Activated naive CD4-positive, alpha-beta T cell treated with Interleukin-2 at 50 U/mL for 16 hours (primary cell): ENCODE results near the gene HTT-AS.
"Not testable (repeated sequence)": the region's sequence is repeated elsewhere in the genome, so short reads cannot be mapped to it uniquely, and the experiment has no call there.

ENCODE experiments used
- DNase-seq: peaks from one replicate; pipeline ENCODE4 v3.0.0-alpha.2; 2020

Gene HTT-AS

GRCh38 chr4:3085948-3086670 lies 11.8 kb upstream of the HTT-AS start:
- DNase-seq, result no peak

DNA sequence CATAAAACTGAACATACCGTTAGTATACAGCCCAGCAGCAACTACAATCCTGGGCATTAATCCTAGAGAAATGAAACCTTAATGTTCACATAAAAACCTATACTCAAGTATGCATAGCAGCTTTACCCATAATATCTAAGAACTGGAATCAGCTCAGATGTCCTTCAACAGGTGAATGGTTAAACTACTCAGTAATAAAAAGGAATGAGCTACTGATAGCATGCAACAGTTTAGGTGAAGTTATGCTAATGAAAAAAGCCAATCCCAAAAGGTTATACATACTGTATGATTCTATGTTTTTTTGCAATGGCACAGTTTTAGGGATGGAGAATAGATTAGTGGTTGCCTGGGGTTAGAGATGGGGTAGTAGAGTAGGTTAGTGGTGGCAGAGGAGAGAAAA lies 9.4 kb upstream of the HTT-AS start:
- no peak for DNase-seq

- no peak for DNase-seq
These were observed 8.7 kb upstream of the HTT-AS start for GRCh38 chr4:3082925-3083515.

DNA sequence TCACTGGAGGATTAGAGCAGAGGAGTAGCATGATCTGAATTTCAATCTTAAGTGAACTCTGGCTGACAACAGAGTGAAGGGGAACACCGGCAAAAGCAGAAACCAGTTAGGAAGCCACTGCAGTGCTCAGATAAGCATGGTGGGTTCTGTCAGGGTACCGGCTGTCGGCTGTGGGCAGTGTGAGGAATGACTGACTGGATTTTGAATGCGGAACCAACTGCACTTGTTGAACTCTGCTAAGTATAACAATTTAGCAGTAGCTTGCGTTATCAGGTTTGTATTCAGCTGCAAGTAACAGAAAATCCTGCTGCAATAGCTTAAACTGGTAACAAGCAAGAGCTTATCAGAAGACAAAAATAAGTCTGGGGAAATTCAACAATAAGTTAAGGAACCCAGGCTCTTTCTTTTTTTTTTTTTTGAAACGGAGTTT lies 5.4 kb upstream of the HTT-AS start:
- DNase-seq, result no peak

GRCh38 chr4:3077796-3078195 lies 3.5 kb upstream of the HTT-AS start:
- no peak for DNase-seq

DNA sequence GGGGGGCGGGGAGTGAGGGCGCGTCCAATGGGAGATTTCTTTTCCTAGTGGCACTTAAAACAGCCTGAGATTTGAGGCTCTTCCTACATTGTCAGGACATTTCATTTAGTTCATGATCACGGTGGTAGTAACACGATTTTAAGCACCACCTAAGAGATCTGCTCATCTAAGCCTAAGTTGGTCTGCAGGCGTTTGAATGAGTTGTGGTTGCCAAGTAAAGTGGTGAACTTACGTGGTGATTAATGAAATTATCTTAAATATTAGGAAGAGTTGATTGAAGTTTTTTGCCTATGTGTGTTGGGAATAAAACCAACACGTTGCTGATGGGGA lies 1.3 kb upstream of the HTT-AS start:
- DNase-seq, result no peak

DNA sequence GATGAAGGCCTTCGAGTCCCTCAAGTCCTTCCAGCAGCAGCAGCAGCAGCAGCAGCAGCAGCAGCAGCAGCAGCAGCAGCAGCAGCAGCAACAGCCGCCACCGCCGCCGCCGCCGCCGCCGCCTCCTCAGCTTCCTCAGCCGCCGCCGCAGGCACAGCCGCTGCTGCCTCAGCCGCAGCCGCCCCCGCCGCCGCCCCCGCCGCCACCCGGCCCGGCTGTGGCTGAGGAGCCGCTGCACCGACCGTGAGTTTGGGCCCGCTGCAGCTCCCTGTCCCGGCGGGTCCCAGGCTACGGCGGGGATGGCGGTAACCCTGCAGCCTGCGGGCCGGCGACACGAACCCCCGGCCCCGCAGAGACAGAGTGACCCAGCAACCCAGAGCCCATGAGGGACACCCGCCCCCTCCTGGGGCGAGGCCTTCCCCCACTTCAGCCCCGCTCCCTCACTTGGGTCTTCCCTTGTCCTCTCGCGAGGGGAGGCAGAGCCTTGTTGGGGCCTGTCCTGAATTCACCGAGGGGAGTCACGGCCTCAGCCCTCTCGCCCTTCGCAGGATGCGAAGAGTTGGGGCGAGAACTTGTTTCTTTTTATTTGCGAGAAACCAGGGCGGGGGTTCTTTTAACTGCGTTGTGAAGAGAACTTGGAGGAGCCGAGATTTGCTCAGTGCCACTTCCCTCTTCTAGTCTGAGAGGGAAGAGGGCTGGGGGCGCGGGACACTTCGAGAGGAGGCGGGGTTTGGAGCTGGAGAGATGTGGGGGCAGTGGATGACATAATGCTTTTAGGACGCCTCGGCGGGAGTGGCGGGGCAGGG lies 711 bp upstream of the HTT-AS start:
- DNase-seq, result peak; percentile 51

DNA sequence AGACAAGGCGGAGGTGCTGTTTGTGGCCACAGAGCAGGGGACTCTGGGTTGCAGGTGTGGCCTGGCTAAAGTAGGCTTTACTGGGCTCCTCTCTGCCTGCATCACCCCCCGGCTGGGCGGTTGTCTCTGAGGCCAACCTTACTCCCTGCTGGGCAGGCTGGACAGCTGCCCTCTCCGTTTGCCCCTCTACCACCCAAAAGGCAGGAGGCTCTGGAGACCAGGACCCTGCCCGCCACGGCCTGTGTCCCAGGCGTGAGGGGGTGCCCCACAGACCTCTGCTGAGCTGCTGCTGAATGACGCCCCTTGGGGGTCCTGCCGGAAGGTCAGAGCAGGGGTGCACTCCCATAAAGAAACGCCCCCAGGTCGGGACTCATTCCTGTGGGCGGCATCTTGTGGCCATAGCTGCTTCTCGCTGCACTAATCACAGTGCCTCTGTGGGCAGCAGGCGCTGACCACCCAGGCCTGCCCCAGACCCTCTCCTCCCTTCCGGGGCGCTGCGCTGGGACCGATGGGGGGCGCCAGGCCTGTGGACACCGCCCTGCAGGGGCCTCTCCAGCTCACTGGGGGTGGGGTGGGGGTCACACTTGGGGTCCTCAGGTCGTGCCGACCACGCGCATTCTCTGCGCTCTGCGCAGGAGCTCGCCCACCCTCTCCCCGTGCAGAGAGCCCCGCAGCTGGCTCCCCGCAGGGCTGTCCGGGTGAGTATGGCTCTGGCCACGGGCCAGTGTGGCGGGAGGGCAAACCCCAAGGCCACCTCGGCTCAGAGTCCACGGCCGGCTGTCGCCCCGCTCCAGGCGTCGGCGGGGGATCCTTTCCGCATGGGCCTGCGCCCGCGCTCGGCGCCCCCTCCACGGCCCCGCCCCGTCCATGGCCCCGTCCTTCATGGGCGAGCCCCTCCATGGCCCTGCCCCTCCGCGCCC lies 920 bp downstream of the HTT-AS start:
- no peak for DNase-seq

GRCh38 chr4:3071811-3072210 lies 2.5 kb downstream of the HTT-AS start:
- no peak for DNase-seq

DNA sequence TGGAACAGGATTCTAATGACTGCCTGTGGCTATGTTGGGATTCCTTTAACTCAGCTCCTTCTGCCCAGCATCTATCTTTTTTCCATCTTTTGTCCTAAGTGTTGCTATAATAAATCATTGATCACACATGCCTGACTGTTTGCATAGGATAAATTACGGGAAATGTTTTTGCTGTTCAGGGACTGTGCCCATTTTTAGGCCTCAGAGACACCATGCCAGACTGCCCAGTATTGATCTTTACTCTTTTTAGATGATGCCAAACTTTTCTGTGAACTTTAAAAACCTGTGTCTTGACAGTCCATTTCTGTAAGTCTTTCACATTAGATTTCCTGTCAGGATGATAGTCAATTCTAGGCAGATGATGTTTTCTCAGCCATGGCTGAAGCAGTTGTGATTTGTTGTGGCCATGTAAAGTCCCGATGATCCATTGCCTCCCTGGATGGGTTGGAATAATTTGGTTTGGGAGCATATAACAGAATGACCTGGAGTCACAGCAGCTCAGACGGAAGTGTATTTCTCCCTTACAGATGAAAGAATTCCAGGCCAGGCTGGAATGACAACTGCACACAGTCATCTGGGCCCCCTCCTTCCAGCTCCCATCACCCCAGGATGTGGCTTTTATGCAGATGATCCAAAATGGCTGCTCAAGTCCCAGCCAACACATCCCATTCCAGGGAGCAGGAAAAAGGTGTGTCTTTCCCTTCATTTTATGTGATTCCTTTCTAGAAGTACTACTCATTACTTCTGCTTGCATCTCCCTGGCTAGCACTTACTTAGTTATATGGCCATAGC lies 3.4 kb downstream of the HTT-AS start:
- no peak for DNase-seq

DNA sequence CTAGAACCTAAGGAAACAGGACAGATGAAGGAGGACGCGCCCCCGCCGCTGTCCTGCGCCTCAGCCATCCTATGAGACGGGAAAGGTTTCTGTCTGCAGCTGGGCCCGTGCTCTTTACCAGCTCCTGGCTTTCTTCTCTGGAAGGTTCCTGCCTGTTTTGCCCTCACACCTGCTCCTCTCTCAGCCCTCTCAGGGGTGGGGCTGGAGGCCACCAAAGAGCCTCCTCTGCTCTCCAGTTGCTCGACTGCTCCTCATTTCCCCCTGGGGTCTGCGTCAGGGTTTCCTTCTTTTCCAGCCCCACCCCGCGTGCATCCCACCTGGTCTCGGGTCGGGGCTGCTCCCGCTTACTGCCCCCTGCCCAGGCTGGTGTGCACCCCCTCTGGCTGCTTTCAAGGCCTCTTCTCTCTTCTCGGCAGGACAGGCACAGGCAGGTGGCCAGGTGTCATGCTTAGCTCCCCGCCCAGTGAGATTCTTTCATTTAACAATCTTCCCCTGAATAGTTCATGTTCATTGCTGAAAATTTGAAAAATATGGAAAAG lies 4.6 kb downstream of the HTT-AS start:
- no peak for DNase-seq

DNA sequence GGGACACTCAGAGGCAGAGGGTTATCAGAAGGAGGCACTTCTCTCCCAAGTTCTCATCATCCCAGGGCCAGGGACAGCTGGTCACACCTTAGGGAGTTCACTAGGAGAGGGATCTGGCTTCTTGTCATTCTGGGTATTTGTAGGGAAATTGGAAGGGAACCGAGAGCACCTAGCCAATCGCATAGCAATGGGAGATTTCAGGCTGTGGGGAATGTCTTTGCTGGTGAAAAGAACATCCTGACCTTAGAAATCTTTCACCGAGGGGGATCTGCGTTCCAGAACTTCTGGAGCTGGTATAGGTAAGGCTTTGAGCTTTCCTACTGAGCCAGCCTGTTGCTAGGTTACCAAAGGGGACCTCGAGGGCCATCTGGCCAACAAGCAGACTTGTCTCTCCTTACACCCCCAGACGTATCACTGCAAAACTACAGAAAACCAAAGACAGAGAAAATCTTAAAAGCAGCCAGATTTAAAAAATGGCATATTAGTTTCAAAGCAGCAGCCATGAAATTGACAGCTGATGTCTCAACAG lies 6.8 kb downstream of the HTT-AS start:
- DNase-seq, result no peak

DNA sequence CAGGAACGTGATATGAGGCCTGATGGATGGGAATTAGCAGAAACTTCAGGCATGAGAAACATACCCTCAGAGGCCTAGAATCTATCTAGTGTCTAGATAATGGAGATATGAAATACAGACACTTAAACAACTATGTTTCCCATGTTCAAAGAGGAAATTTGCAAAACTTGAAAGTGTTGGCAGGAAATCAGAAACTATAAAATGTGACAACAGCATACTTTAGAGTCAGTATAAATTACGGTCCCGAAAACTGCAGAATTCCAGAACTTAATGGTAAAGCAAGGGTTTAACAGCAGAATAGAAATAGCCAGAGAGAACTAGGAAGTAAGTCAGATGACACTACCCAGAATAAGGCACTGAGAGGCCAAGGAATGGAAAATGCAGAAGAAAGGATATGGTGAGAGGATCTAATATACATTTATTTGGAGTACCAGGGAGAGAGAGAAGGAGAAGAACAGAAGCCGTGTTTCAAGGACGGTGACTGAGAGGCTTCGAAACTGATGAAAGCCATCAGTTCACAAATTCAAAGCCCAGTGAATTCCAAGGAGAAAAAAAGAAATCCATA lies 7.4 kb downstream of the HTT-AS start:
- no peak for DNase-seq

DNA sequence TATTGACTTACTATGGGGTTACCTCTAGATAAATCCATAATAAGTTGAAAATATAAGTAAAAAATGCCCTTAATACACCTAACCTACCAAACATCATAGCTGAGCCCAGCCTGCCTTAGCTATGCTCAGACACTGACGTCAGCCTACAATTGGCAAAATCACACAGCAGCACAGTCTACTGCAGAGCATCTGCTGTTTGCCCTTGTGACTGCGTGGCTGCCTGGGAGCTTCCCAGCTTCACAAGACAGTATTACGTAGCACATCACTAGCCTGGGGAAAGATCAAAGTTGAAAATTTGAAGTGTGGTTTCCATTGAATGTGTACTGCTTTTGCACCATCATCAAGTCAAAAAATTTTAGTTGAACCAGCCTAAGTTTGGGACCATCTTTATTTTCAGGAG lies 8.8 kb downstream of the HTT-AS start:
- DNase-seq, result no peak

DNA sequence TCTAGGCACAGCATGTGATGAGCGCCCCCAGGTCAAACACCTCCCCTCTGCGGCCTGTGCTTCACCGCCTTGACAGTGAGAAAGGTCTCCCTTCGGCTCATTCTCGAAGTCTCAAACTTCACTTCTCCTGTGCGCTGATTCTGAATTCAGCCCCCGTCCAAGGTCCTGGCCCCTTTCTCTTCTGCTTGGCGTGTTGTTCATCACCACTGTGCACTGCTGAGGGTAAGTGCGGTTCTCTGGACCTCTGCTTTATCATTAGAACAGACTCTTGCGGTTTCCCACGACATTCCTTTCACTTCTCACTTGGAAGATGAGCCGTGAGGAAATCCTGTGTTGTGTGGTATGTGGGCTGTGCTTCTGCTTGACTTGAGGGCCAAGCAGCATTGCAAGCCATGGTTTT lies 11.9 kb downstream of the HTT-AS start:
- no peak for DNase-seq

- DNase-seq, result no peak
These were observed 13.4 kb downstream of the HTT-AS start for GRCh38 chr4:3060946-3061345.

DNA sequence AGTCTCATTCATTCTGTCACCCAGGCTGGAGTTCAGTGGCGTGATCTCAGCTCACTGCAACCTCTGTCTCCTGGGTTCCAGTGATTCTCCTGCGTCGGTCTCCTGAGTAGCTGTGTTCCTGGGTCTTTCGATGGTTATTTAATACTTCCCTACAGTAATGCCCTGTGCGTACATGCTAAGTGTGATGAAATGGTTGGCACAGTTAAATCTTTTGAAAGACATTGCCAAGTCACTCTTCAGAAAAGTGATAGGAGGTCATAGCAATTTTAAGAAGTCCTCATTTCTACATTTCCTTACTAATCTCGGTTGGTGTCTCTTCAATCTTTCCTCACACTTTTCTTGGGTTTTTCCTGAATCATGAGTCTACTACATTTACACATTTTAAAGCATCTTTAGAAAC lies 14.4 kb downstream of the HTT-AS start:
- DNase-seq, result no peak

GRCh38 chr4:3054169-3054759 lies 20.1 kb downstream of the HTT-AS start:
- DNase-seq, result no peak

DNA sequence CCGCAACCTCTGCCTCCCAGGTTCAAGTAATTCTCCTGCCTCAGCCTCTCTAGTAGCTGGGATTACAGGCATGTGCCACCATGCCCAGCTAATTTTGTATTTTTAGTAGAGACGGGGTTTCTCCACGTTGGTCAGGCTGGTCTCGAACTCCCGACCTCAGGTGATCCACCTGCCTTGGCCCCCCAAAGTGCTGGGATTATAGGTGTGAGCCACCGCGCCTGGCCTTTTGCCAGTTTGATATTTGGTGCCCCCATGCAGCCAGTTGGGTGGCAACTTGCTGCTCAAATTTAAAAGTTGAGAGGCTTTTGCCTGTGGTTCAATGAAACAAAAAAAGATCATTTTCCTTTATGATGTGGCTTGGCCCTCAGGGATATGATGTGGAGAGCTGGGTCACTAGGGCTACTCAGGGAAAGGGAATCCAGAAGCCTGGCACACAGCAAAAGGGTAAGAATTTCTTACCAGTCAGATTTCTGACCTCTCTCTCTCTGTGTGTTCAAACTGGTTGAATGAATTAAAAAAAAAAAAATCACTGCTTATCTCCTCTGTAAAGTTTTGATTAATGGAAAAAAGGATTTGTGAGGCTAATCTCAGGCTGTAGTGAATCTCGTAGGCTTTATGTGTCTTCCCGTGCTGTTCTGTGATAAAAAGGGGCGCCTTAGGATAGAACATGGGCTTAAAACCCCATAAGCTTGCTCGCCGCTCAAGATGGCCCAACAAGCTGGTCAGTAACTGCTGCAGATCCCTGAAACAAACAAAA lies 23.0 kb downstream of the HTT-AS start:
- DNase-seq, result not testable (repeated sequence)
